Measurements from ENCODE around the gene TTYH3. TPM values are rescaled to one million over a fixed set of nuclear protein-coding genes. Genes with fewer than 3 reads are reported as not detected.

TTYH3 gene
- total RNA-seq, 4 donors from 2014 or later = 14.0 to 26.3 (median 19.5) TPM

DNA sequence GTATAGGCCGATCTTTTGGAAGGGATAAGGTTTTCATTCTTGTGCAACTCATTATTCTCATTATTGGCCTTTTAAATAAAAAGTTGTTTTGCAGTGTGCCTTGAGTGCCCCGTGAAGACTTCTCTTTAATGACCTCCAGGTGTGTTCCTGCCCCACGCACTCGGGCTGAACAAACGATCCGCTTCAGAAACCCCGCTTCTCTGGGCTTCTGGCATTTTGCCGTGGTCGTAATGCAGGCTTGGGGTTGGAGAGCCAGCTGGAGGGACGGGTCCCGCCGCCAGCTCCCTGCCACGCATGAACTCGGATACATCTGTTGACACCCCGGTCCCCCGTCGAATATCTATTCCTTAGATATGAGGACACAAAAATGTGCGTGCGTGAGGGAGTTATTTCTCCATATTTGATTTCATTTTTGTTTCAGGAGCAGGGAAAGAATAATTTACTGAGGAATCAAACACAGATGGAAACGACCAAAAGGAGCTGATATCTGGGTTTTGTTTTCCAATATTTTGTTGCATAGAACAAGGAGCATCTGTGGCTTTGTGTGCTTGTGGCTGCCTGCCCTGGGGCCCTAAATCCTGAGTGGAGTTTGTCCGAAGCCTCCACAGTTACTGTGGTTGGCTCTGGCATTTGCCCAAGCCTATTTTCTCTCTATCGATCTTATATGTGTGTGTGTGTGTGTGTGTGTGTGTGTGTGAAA, 17.0 kb upstream of the TTYH3 start:
- no peak for TF ChIP-seq EP300 (IDR thresholded peaks at IDR 0.05)
- TF ChIP-seq, protein P1, sequence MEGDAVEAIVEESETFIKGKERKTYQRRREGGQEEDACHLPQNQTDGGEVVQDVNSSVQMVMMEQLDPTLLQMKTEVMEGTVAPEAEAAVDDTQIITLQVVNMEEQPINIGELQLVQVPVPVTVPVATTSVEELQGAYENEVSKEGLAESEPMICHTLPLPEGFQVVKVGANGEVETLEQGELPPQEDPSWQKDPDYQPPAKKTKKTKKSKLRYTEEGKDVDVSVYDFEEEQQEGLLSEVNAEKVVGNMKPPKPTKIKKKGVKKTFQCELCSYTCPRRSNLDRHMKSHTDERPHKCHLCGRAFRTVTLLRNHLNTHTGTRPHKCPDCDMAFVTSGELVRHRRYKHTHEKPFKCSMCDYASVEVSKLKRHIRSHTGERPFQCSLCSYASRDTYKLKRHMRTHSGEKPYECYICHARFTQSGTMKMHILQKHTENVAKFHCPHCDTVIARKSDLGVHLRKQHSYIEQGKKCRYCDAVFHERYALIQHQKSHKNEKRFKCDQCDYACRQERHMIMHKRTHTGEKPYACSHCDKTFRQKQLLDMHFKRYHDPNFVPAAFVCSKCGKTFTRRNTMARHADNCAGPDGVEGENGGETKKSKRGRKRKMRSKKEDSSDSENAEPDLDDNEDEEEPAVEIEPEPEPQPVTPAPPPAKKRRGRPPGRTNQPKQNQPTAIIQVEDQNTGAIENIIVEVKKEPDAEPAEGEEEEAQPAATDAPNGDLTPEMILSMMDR (IDR thresholded peaks at IDR 0.05) = no peak
- no peak for TF ChIP-seq POLR2A (IDR thresholded peaks at IDR 0.05)
- no peak for TF ChIP-seq POLR2AphosphoS5 (IDR thresholded peaks at IDR 0.05)
- H3K27me3 ChIP-seq = no peaks in the 10 kb centered on the region
- no peaks in the 10 kb centered on the region for H3K36me3 ChIP-seq
- H3K4me1 ChIP-seq = peaks cover 43% of the 10 kb centered on the region
- H3K9me3 ChIP-seq = no peaks in the 10 kb centered on the region
- peak overlapping the region; percentile 71 for H3K27ac ChIP-seq
- H3K4me3 ChIP-seq = peak overlapping the region; percentile 20
- no peak for DNase-seq (ENCODE audit: low spot score in 2 of 2)
- WGBS = 47% methylated on average over 22 of the region's 22 CpGs

DNA sequence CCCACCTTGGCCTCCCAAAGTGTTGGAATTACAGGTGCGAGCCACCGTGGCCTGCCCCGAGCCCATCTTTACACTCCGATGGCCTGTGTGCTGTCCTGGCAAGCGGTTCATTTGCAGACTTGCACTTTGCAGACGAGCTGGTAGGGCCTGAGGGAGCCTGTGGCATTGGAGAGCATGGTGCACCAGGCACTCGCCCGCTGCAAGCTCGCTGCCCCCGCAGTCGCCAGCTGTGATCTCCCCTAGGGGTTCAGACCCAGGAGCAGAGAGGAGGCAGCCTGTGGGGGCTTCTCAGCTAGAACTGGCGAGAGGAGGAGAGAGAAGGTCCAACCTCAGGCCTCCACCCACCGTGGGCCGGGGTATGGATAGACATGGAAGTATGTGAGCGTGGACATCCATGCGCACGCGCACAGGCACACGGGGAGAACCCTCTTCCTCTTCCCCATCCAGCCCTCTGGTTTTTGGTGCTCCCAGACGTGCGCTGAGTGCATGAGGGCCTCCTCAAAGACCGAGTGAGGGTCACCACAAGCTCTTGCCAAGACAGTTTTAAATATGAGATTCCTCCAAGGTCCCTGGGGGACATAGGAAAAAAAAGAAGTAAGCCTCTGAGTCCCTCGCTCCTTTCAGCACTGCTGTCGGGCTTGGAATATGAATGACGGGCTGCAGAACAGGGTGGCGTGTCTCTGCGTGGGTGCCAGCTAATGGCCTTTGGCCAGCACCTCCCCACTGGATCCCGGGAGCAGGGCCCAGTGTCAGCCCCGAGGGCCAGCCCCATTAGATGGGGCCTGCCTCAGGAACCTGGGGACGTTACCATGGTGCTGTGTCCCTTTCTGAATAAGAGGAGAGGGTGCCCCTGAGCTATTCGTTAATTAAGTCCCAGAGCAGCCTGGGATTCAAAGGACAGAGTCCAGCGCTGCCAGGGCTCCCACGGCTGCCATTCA, 15.1 kb upstream of the TTYH3 start:
- no peak for TF ChIP-seq POLR2A (IDR thresholded peaks at IDR 0.05)
- TF ChIP-seq, protein P1 (IDR thresholded peaks at IDR 0.05) = no peak
- TF ChIP-seq EP300 (IDR thresholded peaks at IDR 0.05) = no peak
- no peak for TF ChIP-seq POLR2AphosphoS5 (IDR thresholded peaks at IDR 0.05)
- 64% methylated on average over 33 of the region's 33 CpGs for WGBS
- Histone ChIP-seq H3K9me3 (no peaks in the 10 kb centered on the region), H3K27me3 (no peaks in the 10 kb centered on the region), H3K4me1 (peaks cover 49% of the 10 kb centered on the region), H3K4me3 (no peak overlapping the region), H3K36me3 (no peaks in the 10 kb centered on the region), H3K27ac (no peak overlapping the region)
- peak in 1 of 2 donors; percentile 57 for DNase-seq (ENCODE audit: low spot score in 2 of 2)

DNA sequence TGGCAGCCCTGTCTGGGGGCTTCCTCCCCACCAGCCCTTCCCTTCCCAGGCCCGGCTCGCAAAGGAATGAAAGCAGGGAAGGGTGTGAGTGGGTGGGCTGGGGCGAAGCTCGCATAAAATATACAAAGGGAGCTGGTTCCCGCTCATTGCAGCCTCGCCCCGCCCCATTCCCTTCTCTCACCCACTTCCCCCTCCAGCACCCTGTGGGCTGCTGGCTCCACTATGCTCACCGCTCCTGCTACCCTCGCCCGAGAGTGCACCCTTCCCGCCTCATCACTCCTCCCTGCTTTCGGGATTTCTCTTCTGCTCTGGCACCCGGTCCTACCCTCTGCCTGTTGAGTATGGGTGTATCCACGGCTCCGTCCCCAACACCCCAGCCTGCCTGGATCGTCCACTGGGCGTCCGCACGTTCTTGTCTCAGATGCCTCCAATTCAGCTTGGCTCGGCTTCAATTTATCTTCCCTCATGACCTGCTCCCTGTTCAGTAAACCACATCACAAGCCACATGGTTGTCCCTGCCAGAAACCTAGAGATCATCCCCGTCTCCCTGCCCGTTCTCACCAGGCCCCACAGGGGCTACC, 14.4 kb upstream of the TTYH3 start:
- Histone ChIP-seq H3K27me3 (no peaks in the 10 kb centered on the region), H3K27ac (no peak overlapping the region), H3K4me1 (peaks cover 49% of the 10 kb centered on the region), H3K9me3 (no peaks in the 10 kb centered on the region), H3K4me3 (no peak overlapping the region), H3K36me3 (no peaks in the 10 kb centered on the region)
- peak in 1 of 2 donors; percentile 68 for DNase-seq (ENCODE audit: low spot score in 2 of 2)
- TF ChIP-seq POLR2A (IDR thresholded peaks at IDR 0.05) = no peak
- TF ChIP-seq, protein P1 (IDR thresholded peaks at IDR 0.05) = no peak
- no peak for TF ChIP-seq POLR2AphosphoS5 (IDR thresholded peaks at IDR 0.05)
- TF ChIP-seq EP300 (IDR thresholded peaks at IDR 0.05) = no peak
- WGBS = 38% methylated on average over 22 of the region's 22 CpGs

DNA sequence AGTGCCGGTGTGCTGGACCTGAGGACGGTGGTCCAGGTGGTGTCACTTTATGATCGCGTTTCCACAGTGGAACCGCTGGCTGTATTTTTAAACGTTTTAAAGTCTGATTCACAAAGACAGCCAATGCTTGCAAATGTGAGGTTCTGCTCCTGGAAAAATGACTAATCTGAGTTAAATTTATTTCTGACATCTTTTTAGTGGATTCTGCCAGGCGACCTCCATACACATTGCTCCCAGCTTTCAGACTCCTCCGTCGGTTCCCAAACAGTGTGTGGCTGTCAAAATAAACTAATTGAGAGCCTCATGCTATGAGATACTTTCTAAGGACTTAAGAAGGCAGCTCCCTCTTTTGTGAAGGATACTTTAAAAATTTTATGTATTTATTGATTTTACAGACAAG, 12.7 kb upstream of the TTYH3 start:
- Histone ChIP-seq H3K27me3 (no peaks in the 10 kb centered on the region), H3K4me3 (no peak overlapping the region), H3K27ac (no peak overlapping the region), H3K4me1 (peaks cover 45% of the 10 kb centered on the region), H3K36me3 (no peaks in the 10 kb centered on the region), H3K9me3 (no peaks in the 10 kb centered on the region)
- no peak for DNase-seq (ENCODE audit: low spot score in 2 of 2)
- TF ChIP-seq POLR2AphosphoS5 (IDR thresholded peaks at IDR 0.05) (no peak), POLR2A (IDR thresholded peaks at IDR 0.05) (no peak), EP300 (IDR thresholded peaks at IDR 0.05) (no peak)
- TF ChIP-seq, protein P1 (IDR thresholded peaks at IDR 0.05) = no peak
- 68% methylated on average over 9 of the region's 9 CpGs for WGBS

All from suprapubic skin (tissue), 4 donors.